GM12878 (cell line): ENCODE results near the gene CIB4.

Source experiments
- ASH2L ChIP-seq: fragments of 300-600, 200-600 bp; sonication (generic); IDR thresholded peaks from 2 replicates; pipeline ENCODE4 v1.6.1; 2017; ENCODE audit warnings: low read depth, mild to moderate bottlenecking, borderline replicate concordance
- CHD2 ChIP-seq: IDR thresholded peaks from 2 replicates; pipeline ENCODE4 v1.6.1; 2011; ENCODE audit warnings: low read depth, low read length, improper control_type of control experiment, borderline replicate concordance
- EP300 ChIP-seq, 2 experiments: fragments of 150-350 bp in 1 of 2; IDR thresholded peaks; 2 replicates each; pipeline ENCODE4 v1.6.1; 2011 to 2012; ENCODE audit warnings: low read depth in 2 of 2, low read length in 2 of 2, borderline replicate concordance in 1 of 2, improper control_type of control experiment in 1 of 2, inconsistent platforms in 1 of 2; ENCODE audit not compliant: control insufficient read depth in 1 of 2
- HDAC6 ChIP-seq: fragments of 200-600 bp; sonication (generic); IDR thresholded peaks from one replicate; pipeline ENCODE4 v1.8.0; 2017; ENCODE audit warnings: antibody characterized with exemption; ENCODE audit not compliant: unreplicated experiment
- SMARCA5 ChIP-seq: fragments of 450-650 bp; IDR thresholded peaks from 2 replicates; pipeline ENCODE4 v1.6.1; 2017; ENCODE audit warnings: mild to moderate bottlenecking
- SP1 ChIP-seq: IDR thresholded peaks from one replicate; pipeline ENCODE4 v1.6.1; 2011; ENCODE audit warnings: low read depth, low read length
- TAF1 ChIP-seq: IDR thresholded peaks from 2 replicates; pipeline ENCODE4 v1.6.1; 2011; ENCODE audit warnings: mild to moderate bottlenecking, low read depth, low read length, borderline replicate concordance
- TCF12 ChIP-seq: IDR thresholded peaks from 2 replicates; pipeline ENCODE4 v1.6.1; 2011; ENCODE audit warnings: low read depth, mild to moderate bottlenecking, low read length
- ZNF217 ChIP-seq: fragments of 450-650 bp; IDR thresholded peaks from 2 replicates; pipeline ENCODE4 v1.6.1; 2017; ENCODE audit warnings: antibody characterized with exemption, mild to moderate bottlenecking
- ZNF384 ChIP-seq: IDR thresholded peaks from 2 replicates; pipeline ENCODE4 v1.6.1; 2012; ENCODE audit warnings: low read depth, mild to moderate bottlenecking, low read length, improper control_type of control experiment, borderline replicate concordance
- TF ChIP-seq, protein P1 (sequence below): fragments of 450-650 bp; conservative IDR thresholded peaks from 2 replicates; pipeline ENCODE4 v1.6.1; 2017; ENCODE audit warnings: mild to moderate bottlenecking, moderate library complexity
- TF ChIP-seq, protein P2 (sequence below), 3 experiments: IDR thresholded peaks in 2 of 3; conservative IDR thresholded peaks in 1 of 3; 2 replicates each; pipeline ENCODE4 v1.5.1; 2011; ENCODE audit warnings: low read depth in 3 of 3, low read length in 3 of 3, mild to moderate bottlenecking in 3 of 3, control low read depth in 2 of 3, moderate library complexity in 2 of 3, inconsistent platforms in 1 of 3, mixed read lengths in 1 of 3; ENCODE audit not compliant: control insufficient read depth in 2 of 3, insufficient read depth in 1 of 3; ENCODE audit errors: extremely low read depth in 1 of 3
- TF ChIP-seq, protein P3 (sequence below): IDR thresholded peaks from 2 replicates; pipeline ENCODE4 v1.6.1; 2012; ENCODE audit warnings: low read depth, low read length, improper control_type of control experiment
- TF ChIP-seq, protein P4 (sequence below): fragments of 450-650 bp; IDR thresholded peaks from 2 replicates; pipeline ENCODE4 v1.6.1; 2017; ENCODE audit warnings: antibody characterized with exemption, mild to moderate bottlenecking, moderate library complexity

DNA sequence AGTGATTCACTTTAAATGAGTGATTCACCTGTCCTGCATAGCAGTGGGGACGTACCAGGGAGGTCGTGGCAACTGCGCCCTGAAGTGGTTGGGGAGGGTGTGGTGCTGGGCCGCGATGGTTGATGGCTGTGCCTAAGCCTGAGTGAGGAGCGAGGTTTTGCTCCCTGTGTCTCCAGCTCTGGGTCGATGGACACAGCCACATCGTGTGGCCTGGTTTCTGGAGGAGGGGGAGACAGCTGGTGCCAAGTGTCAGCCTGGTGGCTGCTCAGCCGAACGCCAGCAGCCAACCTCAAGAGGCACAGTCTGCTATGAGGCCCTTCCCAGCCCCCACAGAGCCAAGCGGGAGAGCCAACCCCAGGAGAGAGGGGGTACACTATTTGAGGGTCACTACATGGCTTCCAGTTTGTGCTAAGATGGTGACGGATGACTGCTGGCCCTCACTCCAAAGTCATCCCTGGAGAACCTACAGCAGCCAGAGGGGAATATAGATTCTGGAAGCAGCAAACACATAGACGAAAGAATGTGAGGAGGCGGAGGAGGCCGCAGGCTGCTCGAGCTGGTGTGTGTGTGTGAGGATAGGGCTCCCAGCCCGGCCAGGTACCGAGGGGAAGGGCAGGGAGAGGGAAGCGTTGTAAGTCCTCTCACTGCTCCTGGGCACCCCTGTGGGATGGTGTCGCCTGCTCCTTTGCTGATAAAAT lies 104.6 kb downstream of the CIB4 start:
- TF ChIP-seq CHD2 (no peak), EP300 (IDR thresholded peaks at IDR 0.05; ENCODE audit: borderline replicate concordance in 1 of 2, control insufficient read depth in 1 of 2, low read depth in 2 of 2, low read length in 2 of 2) (no peak), TAF1 (no peak), ASH2L (no peak), HDAC6 (no peak), TCF12 (no peak), ZNF217 (no peak), SP1 (no peak), SMARCA5 (no peak), ZNF384 (no peak)
- TF ChIP-seq, protein P1, sequence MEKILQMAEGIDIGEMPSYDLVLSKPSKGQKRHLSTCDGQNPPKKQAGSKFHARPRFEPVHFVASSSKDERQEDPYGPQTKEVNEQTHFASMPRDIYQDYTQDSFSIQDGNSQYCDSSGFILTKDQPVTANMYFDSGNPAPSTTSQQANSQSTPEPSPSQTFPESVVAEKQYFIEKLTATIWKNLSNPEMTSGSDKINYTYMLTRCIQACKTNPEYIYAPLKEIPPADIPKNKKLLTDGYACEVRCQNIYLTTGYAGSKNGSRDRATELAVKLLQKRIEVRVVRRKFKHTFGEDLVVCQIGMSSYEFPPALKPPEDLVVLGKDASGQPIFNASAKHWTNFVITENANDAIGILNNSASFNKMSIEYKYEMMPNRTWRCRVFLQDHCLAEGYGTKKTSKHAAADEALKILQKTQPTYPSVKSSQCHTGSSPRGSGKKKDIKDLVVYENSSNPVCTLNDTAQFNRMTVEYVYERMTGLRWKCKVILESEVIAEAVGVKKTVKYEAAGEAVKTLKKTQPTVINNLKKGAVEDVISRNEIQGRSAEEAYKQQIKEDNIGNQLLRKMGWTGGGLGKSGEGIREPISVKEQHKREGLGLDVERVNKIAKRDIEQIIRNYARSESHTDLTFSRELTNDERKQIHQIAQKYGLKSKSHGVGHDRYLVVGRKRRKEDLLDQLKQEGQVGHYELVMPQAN: no peak
- TF ChIP-seq, protein P2, sequence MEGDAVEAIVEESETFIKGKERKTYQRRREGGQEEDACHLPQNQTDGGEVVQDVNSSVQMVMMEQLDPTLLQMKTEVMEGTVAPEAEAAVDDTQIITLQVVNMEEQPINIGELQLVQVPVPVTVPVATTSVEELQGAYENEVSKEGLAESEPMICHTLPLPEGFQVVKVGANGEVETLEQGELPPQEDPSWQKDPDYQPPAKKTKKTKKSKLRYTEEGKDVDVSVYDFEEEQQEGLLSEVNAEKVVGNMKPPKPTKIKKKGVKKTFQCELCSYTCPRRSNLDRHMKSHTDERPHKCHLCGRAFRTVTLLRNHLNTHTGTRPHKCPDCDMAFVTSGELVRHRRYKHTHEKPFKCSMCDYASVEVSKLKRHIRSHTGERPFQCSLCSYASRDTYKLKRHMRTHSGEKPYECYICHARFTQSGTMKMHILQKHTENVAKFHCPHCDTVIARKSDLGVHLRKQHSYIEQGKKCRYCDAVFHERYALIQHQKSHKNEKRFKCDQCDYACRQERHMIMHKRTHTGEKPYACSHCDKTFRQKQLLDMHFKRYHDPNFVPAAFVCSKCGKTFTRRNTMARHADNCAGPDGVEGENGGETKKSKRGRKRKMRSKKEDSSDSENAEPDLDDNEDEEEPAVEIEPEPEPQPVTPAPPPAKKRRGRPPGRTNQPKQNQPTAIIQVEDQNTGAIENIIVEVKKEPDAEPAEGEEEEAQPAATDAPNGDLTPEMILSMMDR (IDR thresholded peaks at IDR 0.05 in 2 of 3, conservative IDR thresholded peaks at IDR 0.05 in 1 of 3; ENCODE audit: control insufficient read depth in 2 of 3, extremely low read depth in 1 of 3, insufficient read depth in 1 of 3, low read depth in 3 of 3, low read length in 3 of 3): no peak
- TF ChIP-seq, protein P3, sequence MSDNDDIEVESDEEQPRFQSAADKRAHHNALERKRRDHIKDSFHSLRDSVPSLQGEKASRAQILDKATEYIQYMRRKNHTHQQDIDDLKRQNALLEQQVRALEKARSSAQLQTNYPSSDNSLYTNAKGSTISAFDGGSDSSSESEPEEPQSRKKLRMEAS: no peak
- TF ChIP-seq, protein P4, sequence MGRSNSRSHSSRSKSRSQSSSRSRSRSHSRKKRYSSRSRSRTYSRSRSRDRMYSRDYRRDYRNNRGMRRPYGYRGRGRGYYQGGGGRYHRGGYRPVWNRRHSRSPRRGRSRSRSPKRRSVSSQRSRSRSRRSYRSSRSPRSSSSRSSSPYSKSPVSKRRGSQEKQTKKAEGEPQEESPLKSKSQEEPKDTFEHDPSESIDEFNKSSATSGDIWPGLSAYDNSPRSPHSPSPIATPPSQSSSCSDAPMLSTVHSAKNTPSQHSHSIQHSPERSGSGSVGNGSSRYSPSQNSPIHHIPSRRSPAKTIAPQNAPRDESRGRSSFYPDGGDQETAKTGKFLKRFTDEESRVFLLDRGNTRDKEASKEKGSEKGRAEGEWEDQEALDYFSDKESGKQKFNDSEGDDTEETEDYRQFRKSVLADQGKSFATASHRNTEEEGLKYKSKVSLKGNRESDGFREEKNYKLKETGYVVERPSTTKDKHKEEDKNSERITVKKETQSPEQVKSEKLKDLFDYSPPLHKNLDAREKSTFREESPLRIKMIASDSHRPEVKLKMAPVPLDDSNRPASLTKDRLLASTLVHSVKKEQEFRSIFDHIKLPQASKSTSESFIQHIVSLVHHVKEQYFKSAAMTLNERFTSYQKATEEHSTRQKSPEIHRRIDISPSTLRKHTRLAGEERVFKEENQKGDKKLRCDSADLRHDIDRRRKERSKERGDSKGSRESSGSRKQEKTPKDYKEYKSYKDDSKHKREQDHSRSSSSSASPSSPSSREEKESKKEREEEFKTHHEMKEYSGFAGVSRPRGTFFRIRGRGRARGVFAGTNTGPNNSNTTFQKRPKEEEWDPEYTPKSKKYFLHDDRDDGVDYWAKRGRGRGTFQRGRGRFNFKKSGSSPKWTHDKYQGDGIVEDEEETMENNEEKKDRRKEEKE: no peak
